Iris pigment epithelial cell (primary cell): Measurements from ENCODE around the gene STRADB.
A peak's percentile ranks its signal among the peaks of the same experiment; 100 is the strongest.
"Not testable (repeated sequence)": the region's sequence is repeated elsewhere in the genome, so short reads cannot be mapped to it uniquely, and the experiment has no call there.

Experiments used
- DNase-seq: peaks from one replicate; pipeline ENCODE4 v3.0.0-alpha.2; 2011; ENCODE audit warnings: low read depth

STRADB gene

DNA sequence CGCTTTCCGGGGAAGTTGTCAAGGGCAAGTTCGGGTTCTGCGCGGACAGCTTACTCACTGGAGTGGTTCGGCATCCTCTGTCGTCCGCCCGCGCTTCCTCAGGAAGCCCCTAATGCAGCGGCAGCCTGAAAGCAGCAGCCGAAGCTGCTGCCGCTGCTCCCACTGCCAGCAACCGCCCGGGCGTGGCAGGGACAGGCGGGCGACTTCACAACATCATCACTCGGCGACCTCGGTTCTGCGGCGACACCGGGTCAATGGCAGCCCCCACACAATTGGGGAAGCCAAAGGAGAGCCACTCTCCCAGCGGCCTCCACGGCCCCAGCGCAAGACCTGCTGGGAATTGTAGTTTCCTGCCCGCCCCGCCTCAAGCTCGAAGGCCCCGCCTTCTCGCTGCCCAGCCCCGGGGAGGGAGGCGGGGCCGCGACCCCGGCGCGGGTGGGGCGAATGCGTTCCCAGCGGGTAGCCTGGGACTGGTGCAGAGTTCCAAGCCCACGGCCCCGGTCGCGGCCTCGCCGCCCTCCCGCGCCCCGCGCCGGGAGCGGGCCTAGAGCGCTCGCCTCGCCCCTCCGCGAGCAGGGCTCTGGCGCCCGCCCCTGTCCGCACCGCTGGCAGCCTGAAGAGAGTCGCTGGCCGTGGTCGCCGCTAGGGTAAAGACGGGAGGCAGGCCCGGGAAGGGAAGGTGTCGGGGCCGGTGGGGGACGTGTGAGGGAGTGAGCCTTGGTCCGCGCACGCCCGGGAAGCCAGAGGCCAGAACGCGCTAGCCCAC, at the start of gene STRADB, which contains the start of gene TRAK2:
Gene STRADB, plus strand, starts transcription at position 449 of the 766 bp plus-strand sequence. CDS start 3,101 bp downstream, outside the sequence.
Gene TRAK2, minus strand, starts transcription at position 167 of the 766 bp plus-strand sequence. CDS start 30,951 bp downstream, outside the sequence.
- peak; percentile 94 for DNase-seq

GRCh38 chr2:201401815-201402214, 49.7 kb upstream of the STRADB start:
- no peak for DNase-seq

DNA sequence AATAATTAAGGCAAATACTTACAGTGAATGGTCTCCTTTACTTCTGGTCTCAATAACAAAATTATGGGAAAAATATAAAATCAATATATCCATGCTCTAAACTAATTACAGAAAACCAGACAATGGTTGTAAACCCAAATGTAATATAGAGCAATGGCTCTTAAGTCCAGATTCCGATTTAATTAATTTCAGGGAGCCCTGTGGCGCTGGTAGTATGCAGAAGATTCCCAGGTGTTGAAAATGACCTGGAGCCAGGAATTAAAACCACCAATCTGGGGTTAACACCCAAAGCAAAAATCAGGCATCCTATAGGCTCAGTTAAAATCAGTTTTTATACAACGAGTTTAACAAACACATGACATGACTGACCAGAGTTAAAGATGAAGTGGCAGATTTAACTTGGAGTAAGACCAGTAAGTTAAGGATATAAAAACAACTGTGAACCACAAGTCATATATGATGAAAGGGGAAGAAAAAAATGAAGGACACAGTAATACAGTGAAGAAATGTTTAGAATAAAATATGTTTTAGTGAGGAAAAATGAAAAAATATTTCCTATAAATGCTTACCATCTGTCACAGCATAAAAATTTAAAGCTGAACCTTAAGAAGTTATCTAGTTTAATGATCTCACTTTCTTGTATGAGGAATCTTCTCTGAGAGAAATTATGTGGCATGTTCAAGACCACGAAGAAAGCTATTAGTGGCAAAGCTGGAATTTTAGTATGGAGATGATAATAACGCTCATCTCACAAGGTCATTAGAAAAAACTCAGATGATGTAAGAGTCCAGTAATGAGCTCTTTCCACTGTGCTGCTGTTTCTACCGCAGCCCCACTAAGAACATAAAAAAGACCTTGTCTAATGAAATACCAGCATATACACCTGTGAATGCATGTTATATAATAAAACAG, 48.6 kb upstream of the STRADB start:
- DNase-seq: peak; percentile 71

DNA sequence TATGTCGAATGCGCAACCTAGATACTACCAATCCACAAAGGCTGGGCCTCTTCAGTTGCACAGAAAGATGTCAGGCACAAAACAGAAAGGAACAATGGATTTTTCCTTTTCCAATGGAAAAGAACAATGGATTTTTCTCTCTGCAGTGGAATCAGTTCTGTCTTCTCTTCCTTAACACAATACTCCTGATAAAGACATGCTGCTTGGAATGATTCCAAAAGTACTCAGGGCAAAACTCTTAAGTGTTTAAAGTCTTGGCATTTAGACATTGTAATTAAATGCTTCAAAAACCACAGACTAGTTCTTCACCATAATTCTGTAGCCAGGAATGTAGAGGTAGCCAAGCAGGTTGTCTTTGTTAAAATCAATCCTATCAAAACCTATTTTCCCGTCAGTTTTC, 47.7 kb upstream of the STRADB start:
- DNase-seq: peak; percentile 57

DNA sequence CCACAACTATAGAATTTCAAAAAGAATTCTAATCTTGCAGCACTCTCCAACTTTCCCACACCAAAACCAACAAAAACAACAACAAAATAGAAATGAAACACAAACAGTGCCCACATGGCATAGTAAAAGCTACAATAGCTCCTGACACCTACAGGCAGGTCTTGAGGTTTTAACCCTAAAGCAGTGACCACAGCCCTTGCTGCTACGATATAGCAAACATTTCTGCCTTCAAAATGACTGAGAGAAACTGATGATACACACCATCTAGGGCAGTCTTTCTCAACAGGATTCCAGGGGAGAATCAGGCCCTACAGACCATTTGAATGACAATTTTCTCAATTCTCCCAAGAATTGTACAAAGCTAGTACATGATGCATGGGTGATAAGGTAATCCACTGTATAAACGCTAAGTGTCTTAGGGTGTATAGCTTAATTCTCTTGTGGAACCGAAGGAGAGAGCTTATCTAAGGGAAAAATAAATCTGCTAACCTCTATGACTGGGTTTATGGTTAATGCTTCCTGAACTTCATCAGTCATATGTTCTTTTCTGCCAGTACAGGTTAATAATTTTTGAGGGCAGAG, 46.8 kb upstream of the STRADB start:
- no peak for DNase-seq

GRCh38 chr2:201406077-201406662, 45.4 kb upstream of the STRADB start:
- DNase-seq: peak; percentile 87

- DNase-seq: no peak
Measured at GRCh38 chr2:201407265-201407664, 44.3 kb upstream of the STRADB start.

DNA sequence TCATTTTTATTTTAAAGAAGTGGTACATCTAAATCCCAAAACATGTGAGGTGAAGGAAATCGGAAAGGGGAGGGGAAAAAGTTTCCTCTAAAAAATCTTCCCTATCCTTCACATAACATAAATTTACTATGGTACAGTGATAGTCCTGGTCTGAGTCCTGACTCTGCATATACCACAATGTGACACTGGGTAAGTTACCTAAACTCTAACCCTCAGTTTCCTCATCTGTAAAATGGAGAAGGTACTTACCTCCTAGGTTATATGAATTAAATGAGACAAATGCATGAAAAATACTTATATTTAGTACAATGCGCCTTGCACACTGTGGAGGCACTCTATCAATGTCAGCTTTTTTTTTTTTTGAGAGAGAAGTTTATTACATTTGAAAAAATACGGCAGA, 42.6 kb upstream of the STRADB start:
- DNase-seq: no peak

- no peak for DNase-seq
Measured at GRCh38 chr2:201411421-201411820, 40.1 kb upstream of the STRADB start.

DNA sequence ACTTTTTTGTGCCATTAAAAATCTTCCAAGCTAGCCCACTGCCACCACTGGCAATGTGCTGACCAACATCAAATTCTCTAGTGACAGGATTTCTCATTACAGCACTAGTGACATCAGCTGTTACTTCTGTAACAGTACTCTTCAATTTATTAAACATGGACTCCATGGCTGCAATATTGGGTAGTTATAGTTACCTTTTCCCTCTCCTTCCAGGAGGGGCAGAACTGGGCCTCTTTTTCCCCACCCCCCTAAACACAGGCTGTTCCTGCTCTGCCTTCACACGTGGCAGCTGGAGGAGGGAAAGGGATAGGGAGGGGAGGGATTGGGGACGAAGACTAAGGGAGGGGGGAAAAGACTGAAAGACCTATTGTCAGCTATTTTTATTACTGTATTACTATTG, 38.4 kb upstream of the STRADB start:
- DNase-seq: no peak

GRCh38 chr2:201413552-201413951, 38.0 kb upstream of the STRADB start:
- no peak for DNase-seq

DNA sequence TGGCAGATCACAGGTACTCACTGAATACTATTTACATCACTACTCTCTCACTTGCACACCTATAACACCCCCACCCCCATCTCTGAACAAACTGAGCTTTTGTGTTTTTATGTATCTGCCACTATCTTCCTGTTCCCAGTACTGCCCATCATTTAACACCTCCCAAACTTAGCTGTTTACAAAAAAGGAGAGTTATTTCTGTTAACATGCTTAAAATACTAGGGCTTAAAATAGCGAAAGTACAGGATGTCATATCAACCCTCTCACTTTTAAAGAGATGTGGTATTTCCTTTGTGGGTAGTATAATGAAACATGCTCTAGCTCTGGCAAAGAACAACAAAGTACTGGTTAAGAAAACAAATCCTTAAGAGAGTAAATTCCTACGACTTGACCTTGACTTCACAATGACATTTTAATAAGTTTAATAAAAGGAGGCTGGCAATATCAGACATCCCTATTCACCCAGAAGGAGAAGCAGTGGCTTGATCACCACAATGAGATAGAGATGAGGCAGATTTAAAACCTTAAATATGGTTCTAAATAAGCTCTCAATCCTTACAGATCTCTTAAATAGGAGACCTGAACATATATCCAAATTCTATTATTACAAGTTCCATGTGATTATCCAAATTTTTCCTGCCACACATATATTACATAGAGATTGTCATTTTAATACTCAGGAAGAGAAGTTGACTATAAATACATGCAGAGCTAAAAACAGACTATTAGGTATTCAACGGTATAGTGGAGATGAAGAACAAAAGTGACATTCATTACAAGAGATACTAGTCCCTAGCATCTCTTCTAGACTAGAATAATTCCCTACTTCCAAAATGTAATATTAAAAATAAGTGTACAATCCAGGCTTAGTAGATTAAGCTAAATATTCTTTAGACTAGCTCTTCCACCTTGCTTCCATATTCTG, 37.2 kb upstream of the STRADB start:
- DNase-seq: peak; percentile 76

GRCh38 chr2:201415149-201415548, 36.4 kb upstream of the STRADB start:
- DNase-seq: no peak

GRCh38 chr2:201419057-201419635, 32.4 kb upstream of the STRADB start:
- DNase-seq: no peak

- no peak for DNase-seq
Measured at GRCh38 chr2:201419986-201420385, 31.6 kb upstream of the STRADB start.

GRCh38 chr2:201420442-201421113, 31.0 kb upstream of the STRADB start:
- peak; percentile 79 for DNase-seq

GRCh38 chr2:201425952-201426351, 25.6 kb upstream of the STRADB start:
- DNase-seq: no peak

- DNase-seq: not testable (repeated sequence)
Measured at GRCh38 chr2:201428366-201428765, 23.2 kb upstream of the STRADB start.

GRCh38 chr2:201429835-201430234, 21.7 kb upstream of the STRADB start:
- DNase-seq: not testable (repeated sequence)

- not testable (repeated sequence) for DNase-seq
Measured at GRCh38 chr2:201430322-201430721, 21.2 kb upstream of the STRADB start.
